22Rv1 (cell line): ENCODE data around the gene NT5DC4.
"Not testable (repeated sequence)": the region's sequence is repeated elsewhere in the genome, so short reads cannot be mapped to it uniquely, and the experiment has no call there.

Experiments
- H3K27ac ChIP-seq: fragments of 450-650 bp; 2 replicates; pipeline ENCODE4 v1.5.1; 2017
- CTCF ChIP-seq: fragments of 450-650 bp; IDR thresholded peaks from 2 replicates; pipeline ENCODE4 v1.5.1; 2017; ENCODE audit warnings: mild to moderate bottlenecking
- ZFX ChIP-seq: fragments of 450-650 bp; IDR thresholded peaks from 2 replicates; pipeline ENCODE4 v1.6.1; 2017; ENCODE audit warnings: antibody characterized with exemption, borderline replicate concordance

NT5DC4 gene

GRCh38 chr2:112714836-112715631 lies 5.8 kb upstream of the NT5DC4 start:
- no peak for TF ChIP-seq CTCF
- no peak for TF ChIP-seq ZFX
- no peak overlapping the region for H3K27ac ChIP-seq

- H3K27ac ChIP-seq: not testable (repeated sequence)
Measured at GRCh38 chr2:112716094-112716493, 4.7 kb upstream of the NT5DC4 start.

- H3K27ac ChIP-seq: not testable (repeated sequence)
Measured at GRCh38 chr2:112716826-112717352, 3.9 kb upstream of the NT5DC4 start.

GRCh38 chr2:112718863-112719370 lies 1.9 kb upstream of the NT5DC4 start:
- TF ChIP-seq ZFX (no peak), CTCF (no peak)

GRCh38 chr2:112721819-112722522 lies 1.2 kb downstream of the NT5DC4 start:
- TF ChIP-seq ZFX (no peak), CTCF (no peak)
- H3K27ac ChIP-seq: no peak overlapping the region

More at GRCh38 chr2:112718863-112719370, 1.9 kb upstream of the NT5DC4 start:
- no peak overlapping the region for H3K27ac ChIP-seq

GRCh38 chr2:112722816-112723546 lies 2.2 kb downstream of the NT5DC4 start:
- no peak overlapping the region for H3K27ac ChIP-seq
- TF ChIP-seq CTCF (no peak), ZFX (no peak)

GRCh38 chr2:112723547-112723940 lies 2.7 kb downstream of the NT5DC4 start:
- TF ChIP-seq CTCF: no peak
- TF ChIP-seq ZFX: no peak

More at GRCh38 chr2:112723547-112723940, 2.7 kb downstream of the NT5DC4 start:
- H3K27ac ChIP-seq: no peak overlapping the region
